ENCODE measurements around the gene BMPR1B.

BMPR1B gene

DNA sequence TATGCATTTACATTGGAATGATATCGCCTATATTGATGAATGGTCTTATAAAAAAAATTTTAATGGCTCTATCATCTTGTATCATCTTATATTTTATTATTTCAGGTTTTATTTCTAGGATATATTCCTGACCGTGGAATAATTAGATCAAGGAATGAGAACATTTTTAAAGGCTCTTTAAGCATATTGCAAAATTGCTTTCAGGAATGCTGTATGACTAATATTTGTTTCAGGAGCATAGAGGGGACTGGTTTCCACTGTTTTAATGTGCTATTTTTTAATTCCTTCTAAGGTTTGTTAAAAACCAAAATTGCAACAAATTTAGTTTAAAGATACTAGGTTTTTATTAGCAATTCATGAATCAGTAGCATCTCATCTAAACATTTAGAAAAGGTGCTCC is 120.2 kb downstream of the BMPR1B start:
- no peak overlapping the region for H3K4me3 ChIP-seq (ENCODE audit: low read depth, low read length)
- TF ChIP-seq, protein P1, sequence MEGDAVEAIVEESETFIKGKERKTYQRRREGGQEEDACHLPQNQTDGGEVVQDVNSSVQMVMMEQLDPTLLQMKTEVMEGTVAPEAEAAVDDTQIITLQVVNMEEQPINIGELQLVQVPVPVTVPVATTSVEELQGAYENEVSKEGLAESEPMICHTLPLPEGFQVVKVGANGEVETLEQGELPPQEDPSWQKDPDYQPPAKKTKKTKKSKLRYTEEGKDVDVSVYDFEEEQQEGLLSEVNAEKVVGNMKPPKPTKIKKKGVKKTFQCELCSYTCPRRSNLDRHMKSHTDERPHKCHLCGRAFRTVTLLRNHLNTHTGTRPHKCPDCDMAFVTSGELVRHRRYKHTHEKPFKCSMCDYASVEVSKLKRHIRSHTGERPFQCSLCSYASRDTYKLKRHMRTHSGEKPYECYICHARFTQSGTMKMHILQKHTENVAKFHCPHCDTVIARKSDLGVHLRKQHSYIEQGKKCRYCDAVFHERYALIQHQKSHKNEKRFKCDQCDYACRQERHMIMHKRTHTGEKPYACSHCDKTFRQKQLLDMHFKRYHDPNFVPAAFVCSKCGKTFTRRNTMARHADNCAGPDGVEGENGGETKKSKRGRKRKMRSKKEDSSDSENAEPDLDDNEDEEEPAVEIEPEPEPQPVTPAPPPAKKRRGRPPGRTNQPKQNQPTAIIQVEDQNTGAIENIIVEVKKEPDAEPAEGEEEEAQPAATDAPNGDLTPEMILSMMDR (conservative IDR thresholded peaks at IDR 0.05; ENCODE audit: low read depth, low read length) = no peak
- DNase-seq (ENCODE audit: low read depth) = peak; percentile 63

DNA sequence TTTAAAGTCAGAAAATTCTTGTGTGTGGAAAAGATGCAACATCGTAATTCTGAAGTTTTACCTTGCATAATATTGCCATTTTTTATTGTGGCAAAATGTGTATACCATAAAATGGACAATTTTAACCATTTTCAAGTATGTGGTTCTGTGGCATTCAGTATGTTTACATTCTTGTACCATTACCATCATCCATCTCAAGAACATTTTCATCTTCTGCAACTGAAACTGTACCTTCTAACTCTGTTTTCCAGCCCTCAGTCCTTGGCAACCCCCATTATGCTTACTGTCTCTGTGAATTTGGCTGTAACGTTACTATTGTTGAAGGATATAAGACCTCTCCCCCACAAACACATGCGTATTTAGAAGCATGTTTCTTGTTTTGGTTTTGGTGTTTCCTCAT is 123.2 kb downstream of the BMPR1B start:
- DNase-seq (ENCODE audit: low read depth) = peak; percentile 60
- no peak overlapping the region for H3K4me3 ChIP-seq (ENCODE audit: low read depth, low read length)
- TF ChIP-seq, protein P1 (conservative IDR thresholded peaks at IDR 0.05; ENCODE audit: low read depth, low read length) = no peak

- H3K4me3 ChIP-seq (ENCODE audit: low read depth, low read length) = no peak overlapping the region
- no peak for DNase-seq (ENCODE audit: low read depth)
- TF ChIP-seq, protein P1 (conservative IDR thresholded peaks at IDR 0.05; ENCODE audit: low read depth, low read length) = no peak
Measured at GRCh38 chr4:94882756-94883155, 125.0 kb downstream of the BMPR1B start.

- no peak for DNase-seq (ENCODE audit: low read depth)
- H3K4me3 ChIP-seq (ENCODE audit: low read depth, low read length) = no peak overlapping the region
- TF ChIP-seq, protein P1 (conservative IDR thresholded peaks at IDR 0.05; ENCODE audit: low read depth, low read length) = no peak
Measured at GRCh38 chr4:94887027-94887426, 129.3 kb downstream of the BMPR1B start.

DNA sequence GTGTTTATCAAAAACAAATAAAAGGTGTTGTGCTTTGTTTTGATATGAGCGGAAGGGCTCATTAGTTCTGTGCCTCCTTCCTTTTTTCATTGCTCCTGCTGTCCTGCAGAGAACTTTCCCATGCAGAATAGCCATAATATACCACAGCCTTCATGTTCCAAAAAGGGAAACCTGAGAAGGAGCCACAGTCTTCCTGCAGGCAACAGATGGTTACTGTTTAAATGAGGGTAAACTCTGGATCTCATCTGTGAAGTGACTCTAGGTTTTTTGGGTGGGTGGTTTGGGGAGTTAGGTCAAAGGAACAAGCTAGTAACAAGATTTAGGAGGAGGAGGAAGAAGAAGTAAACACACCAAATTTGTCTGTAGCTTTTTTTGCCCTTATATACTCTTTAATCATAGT is 131.8 kb downstream of the BMPR1B start:
- TF ChIP-seq, protein P1 (conservative IDR thresholded peaks at IDR 0.05; ENCODE audit: low read depth, low read length) = no peak
- H3K4me3 ChIP-seq (ENCODE audit: low read depth, low read length) = no peak overlapping the region
- DNase-seq (ENCODE audit: low read depth) = peak; percentile 23

GRCh38 chr4:94889946-94890345 is 132.2 kb downstream of the BMPR1B start:
- DNase-seq (ENCODE audit: low read depth) = peak; percentile 91
- TF ChIP-seq, protein P1 (conservative IDR thresholded peaks at IDR 0.05; ENCODE audit: low read depth, low read length) = no peak
- H3K4me3 ChIP-seq (ENCODE audit: low read depth, low read length) = no peak overlapping the region

DNA sequence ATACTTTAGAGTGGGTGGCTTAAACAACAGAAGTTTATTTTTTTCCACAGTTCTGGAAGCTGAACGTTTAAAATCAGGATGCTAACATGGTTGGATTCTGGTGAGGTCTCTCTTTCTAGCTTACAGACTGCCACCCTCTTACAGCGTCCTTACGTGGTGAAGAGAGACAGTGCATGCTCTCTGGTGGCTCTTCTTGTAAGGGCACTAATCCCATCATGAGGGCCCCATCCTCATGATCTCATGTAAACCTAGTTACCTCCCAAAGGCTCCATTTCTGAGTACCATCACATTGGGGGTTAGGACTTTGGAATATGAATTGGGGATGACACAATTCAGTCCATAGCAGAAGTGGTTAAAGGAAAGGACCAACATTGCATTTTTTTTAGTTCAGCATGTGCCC is 132.8 kb downstream of the BMPR1B start:
- DNase-seq (ENCODE audit: low read depth) = no peak
- TF ChIP-seq, protein P1 (conservative IDR thresholded peaks at IDR 0.05; ENCODE audit: low read depth, low read length) = no peak
- H3K4me3 ChIP-seq (ENCODE audit: low read depth, low read length) = no peak overlapping the region

Measured in choroid plexus epithelial cell (primary cell).